Raji (cell line): ENCODE measurements around the gene YAE1.

Experiments used
- POLR2A ChIP-seq: IDR thresholded peaks from 2 replicates; pipeline ENCODE4 v1.6.1; 2011; ENCODE audit warnings: low read depth, low read length, control low read depth; ENCODE audit not compliant: insufficient read depth

Gene YAE1

GRCh38 chr7:39613577-39613976 is 47.4 kb downstream of the YAE1 start:
- TF ChIP-seq POLR2A: no peak

- no peak for TF ChIP-seq POLR2A
Observed at GRCh38 chr7:39614299-39614698, 48.1 kb downstream of the YAE1 start.

GRCh38 chr7:39615350-39615975 is 49.3 kb downstream of the YAE1 start:
- no peak for TF ChIP-seq POLR2A

- TF ChIP-seq POLR2A: no peak
Observed at GRCh38 chr7:39616138-39616537, 49.9 kb downstream of the YAE1 start.

GRCh38 chr7:39617005-39617404 is 50.8 kb downstream of the YAE1 start:
- no peak for TF ChIP-seq POLR2A

GRCh38 chr7:39618868-39619267 is 52.7 kb downstream of the YAE1 start:
- TF ChIP-seq POLR2A: no peak

- TF ChIP-seq POLR2A: no peak
Observed at GRCh38 chr7:39620486-39620885, 54.3 kb downstream of the YAE1 start.

- TF ChIP-seq POLR2A: no peak
Observed at GRCh38 chr7:39621261-39621660, 55.1 kb downstream of the YAE1 start.

- TF ChIP-seq POLR2A: 0 out of 2 replicates have a peak, but pooled peaks have one; percentile 5
Observed at GRCh38 chr7:39621784-39622411, 55.7 kb downstream of the YAE1 start.
